Activated CD4-positive, alpha-beta T cell treated with anti-CD3 and anti-CD28 coated beads for 1 hour (primary cell): ENCODE data around the gene HOXD13.

Experiments
- DNase-seq: peaks from one replicate; pipeline ENCODE4 v3.0.0-alpha.2; 2020

Gene HOXD13

DNA sequence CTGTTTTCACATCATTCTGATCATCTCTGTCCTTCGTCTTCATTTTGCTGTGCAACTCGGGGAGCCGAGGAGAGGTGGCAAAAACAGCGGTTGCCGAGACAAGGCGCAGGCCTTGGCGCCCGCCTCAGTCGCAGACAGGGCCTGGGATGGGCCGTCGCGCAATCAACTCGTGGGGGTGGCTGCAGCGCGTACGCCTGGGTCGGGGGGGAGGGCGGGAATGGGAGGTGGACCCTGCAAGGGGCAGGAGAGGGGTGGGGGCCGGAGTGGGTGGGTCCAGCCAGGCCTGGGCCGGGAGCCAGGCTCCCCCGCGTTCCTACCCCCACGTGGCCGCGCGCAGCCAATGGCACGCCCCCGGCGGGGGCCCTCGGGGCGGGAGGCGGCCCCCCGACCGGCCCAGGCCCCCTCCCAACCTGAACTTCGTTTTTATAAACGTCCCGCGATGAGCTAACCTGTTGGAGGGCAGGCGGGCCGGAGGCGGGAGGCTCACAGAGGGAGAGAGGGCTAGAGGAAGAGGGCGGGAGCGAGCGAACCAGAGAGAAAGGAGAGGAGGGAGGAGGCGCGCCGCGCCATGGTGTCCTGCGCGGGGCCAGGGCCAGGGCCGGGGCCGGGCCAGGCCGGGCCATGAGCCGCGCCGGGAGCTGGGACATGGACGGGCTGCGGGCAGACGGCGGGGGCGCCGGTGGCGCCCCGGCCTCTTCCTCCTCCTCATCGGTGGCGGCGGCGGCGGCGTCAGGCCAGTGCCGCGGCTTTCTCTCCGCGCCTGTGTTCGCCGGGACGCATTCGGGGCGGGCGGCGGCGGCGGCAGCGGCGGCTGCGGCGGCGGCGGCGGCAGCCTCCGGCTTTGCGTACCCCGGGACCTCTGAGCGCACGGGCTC is at the start of gene HOXD13:
HOXD13 (plus strand) TSS at position 452 of the 875 bp plus-strand sequence; CDS start at position 622, 170 bp downstream.
- DNase-seq, result no peak

DNA sequence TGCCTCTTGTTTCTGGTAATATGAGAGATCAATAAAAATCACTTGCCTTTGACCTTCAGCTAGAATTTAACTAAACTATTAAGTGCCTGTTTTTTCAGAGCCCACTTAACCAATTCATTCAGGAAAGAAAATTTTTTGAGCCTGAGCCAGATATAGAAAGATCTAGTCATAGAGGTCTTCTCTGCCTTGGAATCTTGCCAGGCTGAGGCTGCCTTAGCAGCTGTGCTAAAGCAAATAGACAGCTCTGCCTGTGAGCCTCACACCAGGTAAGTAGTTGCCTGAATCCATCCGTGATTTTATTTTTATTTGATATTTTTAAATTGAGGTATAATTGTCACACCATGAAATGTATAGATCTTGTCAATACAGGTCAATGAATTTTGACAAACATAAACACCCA is 36.1 kb upstream of the HOXD13 start:
- no peak for DNase-seq

- no peak for DNase-seq
These were observed 28.6 kb upstream of the HOXD13 start for GRCh38 chr2:176063958-176064357.

DNA sequence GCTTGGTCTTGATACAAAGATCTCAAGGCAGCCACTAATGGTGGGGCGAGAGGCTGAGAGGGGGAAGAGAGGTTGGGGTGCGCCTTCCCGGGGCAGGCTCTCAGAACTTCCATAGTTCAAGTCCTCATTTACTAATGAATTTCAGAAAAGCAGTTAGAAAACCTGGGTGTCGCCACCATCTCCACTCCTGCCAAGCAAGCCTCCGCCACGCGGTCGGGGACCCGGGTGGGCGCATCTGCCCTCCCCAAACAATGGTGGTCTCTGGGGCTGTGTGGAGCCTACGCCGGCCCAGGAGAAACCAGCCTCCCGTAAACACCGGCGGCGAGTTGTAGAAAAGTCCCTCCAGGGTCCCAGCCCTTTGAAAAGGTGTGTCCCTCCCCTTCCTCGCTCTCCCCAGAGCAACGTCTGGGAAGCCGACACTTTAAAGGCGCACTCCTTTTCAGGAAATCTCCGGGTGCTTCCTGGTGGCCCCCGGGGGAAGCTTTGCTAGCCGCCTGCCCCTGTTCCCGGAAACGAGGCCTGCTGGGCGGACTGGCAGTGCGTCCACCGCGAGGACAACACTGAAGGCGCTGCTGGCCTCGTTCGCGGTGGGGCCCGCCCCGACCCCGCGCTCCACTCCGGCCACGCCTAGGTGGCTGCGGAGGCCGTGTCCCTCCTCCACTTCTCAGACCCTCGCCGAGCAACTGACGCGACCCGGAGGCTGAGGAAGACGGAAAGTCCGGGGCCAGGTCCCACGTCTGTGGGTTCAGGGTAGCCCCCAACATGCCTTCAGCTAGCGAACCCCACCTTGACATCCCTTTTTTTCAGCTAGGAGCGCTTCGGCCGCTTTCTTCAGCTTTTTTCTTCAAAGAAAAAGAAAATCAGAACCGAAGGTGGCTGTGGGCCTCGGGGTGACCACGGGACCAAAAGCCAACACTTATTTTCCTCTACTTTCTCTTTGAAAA is 25.6 kb upstream of the HOXD13 start:
- DNase-seq, result no peak

DNA sequence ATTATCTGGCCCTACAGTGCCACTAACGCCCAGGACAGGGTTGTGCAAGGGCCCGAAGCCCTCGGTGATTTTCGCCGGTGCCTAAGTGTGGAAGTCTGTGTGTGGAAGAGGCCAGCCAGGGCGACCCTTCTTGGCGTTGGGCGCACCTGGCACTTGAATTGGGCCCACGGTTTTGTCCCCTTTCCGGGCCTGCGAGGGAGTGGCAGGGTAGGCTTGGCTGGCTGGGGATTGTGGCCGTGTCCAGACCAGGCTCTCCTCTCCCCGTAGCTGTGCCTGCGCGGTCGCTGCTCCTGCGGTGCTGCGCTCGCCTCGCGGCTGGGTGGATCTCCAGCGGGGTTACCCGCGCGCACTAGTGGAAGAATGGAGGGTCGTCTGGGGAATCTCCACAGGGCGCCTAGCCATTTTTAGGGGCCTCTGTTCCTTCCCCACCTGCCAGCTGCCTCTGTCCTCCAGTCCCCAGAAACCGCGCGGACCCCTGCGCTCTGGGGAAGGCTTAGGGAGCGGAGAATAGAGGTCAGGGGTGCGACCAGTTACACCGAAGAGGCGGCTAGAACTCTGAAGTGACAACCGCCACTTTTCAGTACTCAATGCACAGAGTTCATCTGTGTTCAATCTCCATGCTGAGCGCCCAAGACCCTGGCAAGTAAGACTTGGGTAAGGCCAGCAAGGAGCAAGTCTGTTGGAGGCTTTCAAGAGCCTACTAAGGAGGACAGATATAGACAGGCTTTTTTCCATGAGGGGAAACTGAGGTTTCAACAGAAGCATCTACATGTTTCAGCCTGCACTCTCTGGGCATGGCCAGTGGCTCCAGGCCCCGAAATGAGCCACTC is 24.7 kb upstream of the HOXD13 start:
- DNase-seq, result no peak

DNA sequence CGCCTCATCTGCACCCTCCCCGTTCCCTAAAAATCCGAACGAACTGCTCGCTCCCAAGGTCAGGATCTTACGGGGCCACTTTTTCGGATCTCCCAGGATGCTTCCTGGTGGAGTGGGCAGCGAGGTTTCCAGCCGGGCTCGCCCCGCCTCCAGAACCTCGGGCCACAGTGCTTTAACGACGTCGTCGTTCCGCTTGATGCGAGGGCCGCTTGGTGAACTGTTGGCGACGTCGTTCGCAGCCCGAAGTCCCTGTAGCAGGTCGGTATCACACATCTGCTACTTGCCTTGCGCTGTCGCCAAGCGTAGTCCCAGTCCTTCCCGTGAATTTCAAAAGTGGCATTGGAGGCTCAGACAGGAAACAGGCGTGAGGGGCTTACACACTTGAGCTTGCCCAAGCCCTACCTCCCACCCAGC is 24.1 kb upstream of the HOXD13 start:
- DNase-seq, result no peak

DNA sequence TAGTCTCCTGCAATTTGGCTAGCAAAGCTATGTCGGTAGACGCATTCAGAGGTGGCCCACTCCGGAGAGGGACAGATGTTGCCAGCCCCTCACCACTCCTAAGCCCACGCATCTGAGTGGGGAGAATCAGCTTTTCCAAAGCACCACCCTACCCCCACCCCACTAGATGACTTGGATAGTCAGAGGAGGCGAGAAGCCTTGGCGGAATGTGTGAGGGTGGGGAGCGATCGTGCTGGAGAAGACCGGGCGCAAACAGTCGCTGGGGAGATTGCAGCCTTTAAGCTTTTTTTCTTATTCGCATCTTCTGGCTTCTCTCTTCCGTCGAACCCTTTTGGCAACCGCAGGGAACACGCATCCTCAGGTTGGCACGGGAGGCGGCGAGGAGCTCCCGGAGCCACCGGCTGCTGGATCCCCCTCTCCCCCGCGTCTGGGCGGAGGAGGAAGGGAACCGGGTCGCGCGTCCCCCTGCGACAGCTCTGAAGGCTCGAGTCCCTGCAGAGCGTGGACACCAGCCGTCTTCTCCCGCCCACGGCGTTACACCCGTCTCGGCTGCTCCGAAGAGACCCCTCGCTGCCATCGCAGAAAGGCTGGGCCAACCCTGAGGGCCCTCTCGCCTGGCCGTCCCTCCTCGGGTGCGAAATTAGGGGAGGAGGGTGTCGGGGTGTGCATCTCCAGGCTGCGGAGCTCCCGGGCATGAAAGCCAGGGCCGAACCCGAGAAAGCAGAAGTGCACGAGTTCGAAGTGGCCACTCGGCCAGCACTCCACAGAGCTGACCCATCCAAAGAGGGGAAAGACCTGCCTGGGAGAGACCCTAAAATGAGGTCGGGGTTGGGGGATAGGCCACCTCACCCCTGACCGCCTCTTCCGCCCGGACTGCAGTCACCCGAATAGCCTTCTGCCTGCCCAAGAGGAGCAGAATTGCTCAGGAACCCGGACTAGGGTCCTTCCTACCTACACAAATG is 20.9 kb upstream of the HOXD13 start:
- no peak for DNase-seq

- DNase-seq, result no peak
These were observed 20.2 kb upstream of the HOXD13 start for GRCh38 chr2:176072292-176072669.

- no peak for DNase-seq
These were observed 19.3 kb upstream of the HOXD13 start for GRCh38 chr2:176072951-176073904.

GRCh38 chr2:176074919-176075425 is 17.5 kb upstream of the HOXD13 start:
- no peak for DNase-seq

GRCh38 chr2:176075481-176075880 is 17.0 kb upstream of the HOXD13 start:
- DNase-seq, result no peak

DNA sequence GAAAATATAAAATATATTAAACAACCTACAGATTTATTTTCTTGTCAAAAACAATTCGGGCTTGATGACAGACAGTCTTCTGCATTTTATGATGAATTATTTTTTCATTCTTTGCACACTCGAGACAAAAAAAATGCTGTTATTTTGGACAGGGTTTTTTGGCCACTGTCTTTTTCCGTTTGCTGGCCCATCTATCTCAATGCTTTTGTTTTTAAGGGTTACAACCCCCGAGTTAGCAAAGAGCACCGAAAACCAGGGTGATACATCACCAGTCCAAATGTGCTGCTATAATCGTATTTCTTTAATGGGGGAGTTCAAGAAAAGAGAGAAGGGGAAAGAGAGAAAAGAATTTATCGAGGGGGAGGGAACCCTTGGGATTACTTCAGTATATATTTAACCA is 16.5 kb upstream of the HOXD13 start:
- DNase-seq, result no peak

GRCh38 chr2:176076796-176077195 is 15.7 kb upstream of the HOXD13 start:
- DNase-seq, result no peak

- DNase-seq, result no peak
These were observed 13.8 kb upstream of the HOXD13 start for GRCh38 chr2:176078541-176079284.

DNA sequence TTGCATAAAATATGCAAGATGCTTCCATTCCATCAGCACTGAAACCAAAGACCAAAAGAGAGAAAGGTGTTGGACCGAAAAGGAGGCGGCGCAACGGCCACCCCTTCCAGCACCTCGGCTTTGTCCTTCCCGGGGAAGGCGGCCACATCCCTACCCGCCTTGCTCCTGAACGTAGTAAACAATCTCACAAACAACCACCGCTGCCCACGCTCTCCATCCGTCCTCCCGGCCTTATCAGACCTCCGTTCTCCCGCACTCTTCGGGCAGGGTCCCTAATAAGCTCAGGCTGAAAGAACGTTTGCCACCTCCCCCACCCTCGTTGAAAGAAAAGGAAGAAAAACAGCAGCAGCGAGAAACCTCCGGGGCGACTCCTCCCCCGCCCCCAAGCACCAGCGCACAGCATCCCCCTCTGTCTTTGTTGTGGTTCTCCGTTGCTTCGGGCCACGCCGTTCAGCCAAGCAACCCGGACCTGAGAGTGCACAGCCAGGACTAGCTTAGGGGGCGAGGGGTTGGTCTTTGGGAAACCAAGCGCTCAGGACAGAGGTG is 13.2 kb upstream of the HOXD13 start:
- no peak for DNase-seq

GRCh38 chr2:176079831-176080539 is 12.5 kb upstream of the HOXD13 start:
- DNase-seq, result no peak

DNA sequence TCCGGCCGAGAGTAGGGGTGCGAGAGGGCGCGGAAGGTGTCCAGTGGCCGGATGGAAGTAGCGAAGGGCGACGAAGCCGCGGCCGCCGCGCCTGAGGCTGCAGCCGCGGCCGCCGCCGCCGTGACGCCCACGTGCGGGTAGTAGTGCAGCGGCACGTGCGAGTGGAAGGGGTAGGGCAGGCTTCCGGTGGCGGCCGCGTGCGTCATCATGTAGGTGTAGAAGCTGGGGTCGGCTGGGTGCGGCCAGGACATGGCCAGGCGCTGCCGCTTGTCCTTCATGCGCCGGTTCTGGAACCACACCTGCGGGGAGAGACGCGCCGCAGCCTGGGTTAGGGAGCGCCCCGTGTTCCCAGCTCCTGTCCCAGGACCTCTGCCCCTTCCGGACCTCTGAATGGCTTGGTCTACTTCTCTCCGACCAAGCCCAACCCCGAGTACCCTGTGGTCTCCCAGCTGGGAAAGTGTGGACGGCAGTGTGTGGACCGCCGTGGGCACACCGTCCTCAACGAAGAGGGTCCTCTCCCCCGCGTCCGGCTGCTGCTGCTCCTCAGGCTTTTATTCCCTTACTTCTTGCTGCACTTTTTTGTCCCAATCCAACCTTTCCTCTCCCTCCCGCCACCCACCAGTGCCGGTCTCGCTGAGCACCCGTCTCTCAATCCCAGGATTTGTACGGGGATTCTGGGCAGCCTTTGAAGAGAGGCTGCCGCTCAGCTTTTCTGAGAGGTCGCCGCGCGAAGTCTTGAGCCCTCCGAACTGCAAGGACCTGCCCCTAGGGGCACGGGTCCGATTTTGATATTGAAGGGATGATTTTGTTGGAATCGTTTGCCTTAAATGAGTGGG is 11.8 kb upstream of the HOXD13 start:
- no peak for DNase-seq
